C4-2B (cell line): ENCODE results near the gene ANK3.

Source experiments
- H3K27ac ChIP-seq: fragments of 450-650 bp; 2 replicates; pipeline ENCODE4 v1.5.1; 2017
- CTCF ChIP-seq: fragments of 450-650 bp; conservative IDR thresholded peaks from 2 replicates; pipeline ENCODE4 v1.5.1; 2017; ENCODE audit warnings: mild to moderate bottlenecking
- ZFX ChIP-seq: fragments of 450-650 bp; IDR thresholded peaks from 2 replicates; pipeline ENCODE4 v1.6.1; 2017

The ANK3 gene

GRCh38 chr10:60096761-60097513 is 292.7 kb downstream of the ANK3 start:
- no peak overlapping the region for H3K27ac ChIP-seq
- TF ChIP-seq CTCF, result no peak
- no peak for TF ChIP-seq ZFX

GRCh38 chr10:60093317-60093716 is 296.4 kb downstream of the ANK3 start:
- TF ChIP-seq CTCF (no peak), ZFX (no peak)
- no peak overlapping the region for H3K27ac ChIP-seq

GRCh38 chr10:60086862-60087261 is 302.8 kb downstream of the ANK3 start:
- no peak for TF ChIP-seq ZFX
- no peak for TF ChIP-seq CTCF

GRCh38 chr10:60086421-60086820 is 303.3 kb downstream of the ANK3 start:
- TF ChIP-seq CTCF, result no peak
- no peak for TF ChIP-seq ZFX
- H3K27ac ChIP-seq, result no peak overlapping the region; the same call in 1 of the 2 replicates

More at GRCh38 chr10:60086862-60087261, 302.8 kb downstream of the ANK3 start:
- H3K27ac ChIP-seq, result no peak overlapping the region; the same call in 1 of the 2 replicates

- TF ChIP-seq CTCF (no peak), ZFX (no peak)
- no peak overlapping the region for H3K27ac ChIP-seq
These were observed 306.8 kb downstream of the ANK3 start for GRCh38 chr10:60082744-60083344.

- no peak overlapping the region for H3K27ac ChIP-seq
- TF ChIP-seq ZFX, result no peak
- no peak for TF ChIP-seq CTCF
These were observed 307.3 kb downstream of the ANK3 start for GRCh38 chr10:60082341-60082740.
